Central memory CD4-positive, alpha-beta T cell (primary cell): ENCODE measurements around the gene PRLH.

Source experiments
- DNase-seq: peaks from one replicate; pipeline ENCODE4 v3.0.0; 2022
- total RNA-seq, 3 experiments: gene quantifications; one replicate each; lab custom pipeline; 2026; lab: John Stamatoyannopoulos, UW

The PRLH gene
- total RNA-seq, result 0 reads per million in 3 experiments

DNA sequence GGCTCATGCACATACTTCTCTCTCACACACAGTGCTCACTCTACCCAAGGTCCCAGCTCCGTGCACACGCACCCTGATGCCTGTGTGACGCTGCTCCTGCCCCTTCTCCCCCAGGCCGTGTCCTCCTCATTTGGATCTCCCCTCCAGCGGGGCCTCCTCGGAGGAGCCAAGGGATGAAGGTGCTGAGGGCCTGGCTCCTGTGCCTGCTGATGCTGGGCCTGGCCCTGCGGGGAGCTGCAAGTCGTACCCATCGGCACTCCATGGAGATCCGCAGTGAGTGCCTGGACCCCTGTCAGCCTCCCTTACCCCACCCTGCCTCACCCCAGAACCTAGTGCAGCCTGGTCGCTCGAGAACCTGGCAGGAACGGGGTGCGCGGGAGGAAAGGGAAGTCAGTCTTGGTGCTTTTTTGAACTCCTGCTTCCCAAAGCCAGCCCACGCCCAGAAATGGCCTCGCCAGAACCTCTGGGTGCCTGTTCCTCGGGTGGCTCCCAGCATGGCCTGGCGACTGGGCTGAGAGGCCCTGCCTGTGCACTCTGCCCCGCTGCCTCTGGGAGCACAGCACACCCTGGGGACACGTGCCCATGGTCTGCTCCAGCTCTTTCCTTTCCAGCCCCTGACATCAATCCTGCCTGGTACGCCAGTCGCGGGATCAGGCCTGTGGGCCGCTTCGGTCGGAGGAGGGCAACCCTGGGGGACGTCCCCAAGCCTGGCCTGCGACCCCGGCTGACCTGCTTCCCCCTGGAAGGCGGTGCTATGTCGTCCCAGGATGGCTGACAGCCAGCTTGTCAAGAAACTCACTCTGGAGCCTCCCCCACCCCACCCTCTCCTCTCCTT, at the start of gene PRLH:
Gene PRLH (plus strand): TSS at position 174 of the 835 bp plus-strand sequence. CDS start 0 bp downstream, at position 174.
- DNase-seq, result no peak

DNA sequence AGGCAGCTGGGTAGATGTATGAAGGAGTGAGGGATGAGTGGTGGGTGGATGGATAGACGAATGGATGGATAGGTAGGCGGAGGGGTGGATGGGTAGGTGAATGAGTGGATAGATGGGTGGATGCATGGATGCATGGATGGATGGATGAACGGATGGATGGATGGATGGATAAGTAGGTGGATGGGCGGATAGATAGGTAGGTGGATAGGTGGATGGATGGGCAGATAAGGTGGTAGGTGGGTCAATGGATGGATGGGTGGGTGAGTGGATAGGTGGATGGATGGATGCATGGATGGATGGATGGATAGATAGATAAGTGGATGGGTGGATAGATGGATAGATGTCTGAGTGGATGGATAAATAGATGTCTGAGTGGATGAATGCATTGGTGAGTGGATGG, 49.2 kb upstream of the PRLH start:
- DNase-seq, result no peak

DNA sequence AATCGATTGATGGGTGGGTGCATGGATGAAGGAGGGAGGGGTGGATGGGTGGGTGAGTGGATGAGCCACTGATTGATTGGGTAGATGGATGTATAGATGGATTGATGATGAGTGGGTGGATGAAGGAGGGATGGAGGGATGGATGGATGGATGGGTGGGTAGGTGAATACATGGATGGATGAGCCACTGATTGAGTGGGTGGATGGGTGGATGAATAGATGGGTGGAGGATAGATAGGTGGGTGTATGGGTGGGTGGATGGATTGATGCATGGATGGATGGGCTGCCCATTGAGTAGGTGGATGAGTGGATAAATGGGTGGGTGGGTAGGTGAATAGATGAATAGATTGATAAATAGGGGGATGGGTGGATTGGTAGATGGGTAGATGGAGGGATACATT, 48.4 kb upstream of the PRLH start:
- DNase-seq, result no peak

DNA sequence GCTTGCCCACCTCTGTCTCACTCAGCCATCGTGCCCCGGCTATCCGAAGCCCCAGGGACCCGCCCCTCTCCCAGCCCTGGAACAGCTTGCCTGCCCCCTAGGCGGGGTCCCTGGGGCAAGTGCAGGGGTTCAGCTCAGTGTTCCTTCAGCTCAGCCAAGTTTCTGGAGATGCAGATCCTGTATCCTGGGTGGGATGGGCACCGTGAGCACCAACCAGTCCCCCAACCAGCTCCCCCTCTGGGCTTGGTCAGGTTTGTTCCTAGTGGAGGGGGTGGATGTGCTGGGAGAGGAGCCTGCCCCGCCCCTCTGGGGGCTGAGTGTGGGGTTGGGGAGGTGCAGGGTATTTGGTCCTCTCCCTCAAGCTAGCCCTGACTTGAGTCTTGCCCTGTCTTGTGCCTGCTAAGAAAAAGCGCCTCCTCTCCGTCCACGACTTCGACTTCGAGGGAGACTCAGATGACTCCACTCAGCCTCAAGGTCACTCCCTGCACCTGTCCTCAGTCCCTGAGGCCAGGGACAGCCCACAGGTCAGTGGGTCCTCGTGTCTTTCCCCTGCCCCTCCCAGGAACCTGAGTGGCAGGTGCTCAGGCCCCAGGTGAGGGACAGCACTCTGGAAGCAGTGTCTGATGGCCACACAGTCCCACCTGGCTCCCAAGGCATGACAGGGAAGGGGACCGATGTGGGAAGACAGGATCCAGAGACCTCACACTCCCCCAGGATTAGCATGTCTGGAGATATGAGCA, 46.7 kb upstream of the PRLH start:
- no peak for DNase-seq

- no peak for DNase-seq
Measured at GRCh38 chr2:237520290-237520689, 46.1 kb upstream of the PRLH start.

- no peak for DNase-seq
Measured at GRCh38 chr2:237524631-237525030, 41.7 kb upstream of the PRLH start.

GRCh38 chr2:237525559-237526157, 40.7 kb upstream of the PRLH start:
- no peak for DNase-seq

- no peak for DNase-seq
Measured at GRCh38 chr2:237527233-237527632, 39.1 kb upstream of the PRLH start.

- DNase-seq, result no peak
Measured at GRCh38 chr2:237527766-237528165, 38.6 kb upstream of the PRLH start.

GRCh38 chr2:237529452-237530402, 36.6 kb upstream of the PRLH start:
- no peak for DNase-seq

- DNase-seq, result no peak
Measured at GRCh38 chr2:237530472-237531433, 35.6 kb upstream of the PRLH start.

DNA sequence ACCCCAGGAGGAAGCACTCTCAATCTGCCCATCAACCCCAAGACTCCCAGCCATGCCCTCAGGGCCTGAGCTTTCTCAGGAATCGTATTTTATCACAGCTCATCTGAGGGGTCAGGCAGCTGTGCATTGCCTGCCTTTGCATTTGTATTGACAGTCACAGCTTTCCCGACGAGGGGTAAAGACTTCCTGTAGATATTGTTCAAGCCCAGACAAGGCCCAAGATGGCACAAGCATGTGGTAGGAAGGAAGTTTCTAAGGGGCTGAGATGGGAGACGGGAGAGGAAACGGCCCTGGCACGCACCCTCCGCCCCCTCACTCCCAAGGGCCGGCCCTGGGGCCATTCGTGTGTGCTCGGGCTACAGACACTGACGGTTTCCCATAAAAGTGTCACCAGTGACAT, 34.2 kb upstream of the PRLH start:
- no peak for DNase-seq

DNA sequence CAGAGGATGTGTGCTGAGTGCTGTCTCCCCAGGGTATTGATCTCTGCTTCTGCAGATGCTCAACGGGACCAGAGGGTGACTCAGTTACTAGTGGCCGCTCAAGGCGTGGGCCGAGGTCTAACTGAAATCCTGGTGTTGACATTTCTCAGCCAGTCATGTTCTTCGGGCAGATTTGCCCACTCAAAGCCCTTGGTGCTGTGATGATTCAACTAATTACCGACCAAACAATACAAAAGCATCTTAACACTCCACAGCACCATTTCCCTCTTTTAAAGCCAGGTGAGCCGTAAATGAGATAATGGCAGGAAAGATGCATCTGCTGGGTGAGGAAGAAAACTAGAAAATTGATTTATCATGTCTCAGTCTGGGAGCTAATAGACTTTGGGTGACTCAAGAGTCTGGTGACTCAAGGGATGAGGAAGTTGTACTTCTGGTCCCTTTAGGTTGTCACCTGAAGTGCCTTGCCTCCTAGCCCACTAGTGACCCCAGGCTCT, 32.7 kb upstream of the PRLH start:
- DNase-seq, result no peak

GRCh38 chr2:237534380-237534779, 32.0 kb upstream of the PRLH start:
- DNase-seq, result no peak

DNA sequence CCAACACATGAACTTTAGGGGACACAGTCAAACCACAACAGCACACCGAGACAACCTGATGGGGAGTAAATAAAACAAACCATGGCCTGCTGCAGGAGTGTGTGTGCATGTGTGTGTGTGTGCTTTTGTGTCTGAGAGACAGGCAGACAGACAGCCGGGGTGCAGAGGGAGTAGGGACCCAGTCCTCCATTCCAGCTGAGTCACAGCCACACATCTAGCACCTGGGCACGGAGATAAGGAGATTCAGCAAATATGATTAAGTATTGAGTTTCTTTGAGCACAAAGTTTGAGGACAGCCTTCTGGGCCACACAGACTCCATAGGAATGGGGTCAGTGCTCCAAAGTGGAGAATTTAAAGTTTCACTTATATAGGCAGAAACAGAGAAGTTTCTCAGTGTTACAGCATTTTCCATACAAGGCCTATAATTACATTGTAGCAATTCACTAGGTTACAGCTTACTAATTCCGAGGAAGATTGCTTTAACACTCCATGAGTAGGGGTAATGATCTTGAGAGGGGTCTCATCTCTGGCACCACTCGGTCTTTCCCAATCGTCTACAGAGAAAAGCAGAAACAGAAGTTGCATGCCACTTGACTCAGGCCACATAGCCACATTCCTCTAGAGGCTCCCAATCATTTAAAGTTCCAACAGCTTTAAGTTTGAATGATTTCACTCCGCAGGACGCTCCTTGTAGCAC, 30.8 kb upstream of the PRLH start:
- no peak for DNase-seq

GRCh38 chr2:237536083-237536415, 30.3 kb upstream of the PRLH start:
- DNase-seq, result no peak

GRCh38 chr2:237536617-237537016, 29.8 kb upstream of the PRLH start:
- DNase-seq, result no peak

- DNase-seq, result no peak
Measured at GRCh38 chr2:237538001-237538720, 28.2 kb upstream of the PRLH start.

- no peak for DNase-seq
Measured at GRCh38 chr2:237538901-237539300, 27.5 kb upstream of the PRLH start.

DNA sequence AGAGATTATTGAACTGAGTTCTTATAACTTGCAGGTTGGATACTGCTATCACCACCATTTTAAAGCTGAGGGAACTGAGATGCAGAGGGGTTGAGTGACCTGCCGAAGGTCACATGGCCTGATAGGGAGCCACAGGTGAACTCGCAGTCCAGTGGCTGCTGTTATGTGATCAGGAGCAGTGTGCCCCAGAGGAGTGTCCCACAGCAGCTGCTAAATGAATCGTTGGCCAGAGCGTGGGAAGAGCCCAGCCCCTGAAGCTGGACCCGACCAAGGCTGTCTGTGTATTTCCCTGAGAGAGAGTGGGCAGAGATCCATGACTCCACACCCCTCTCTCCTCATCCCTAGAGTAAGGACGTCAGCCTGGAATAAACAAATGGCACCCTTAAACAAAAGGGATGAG, 26.7 kb upstream of the PRLH start:
- DNase-seq, result no peak
